ENCODE data around the gene HOGA1. TPM values are rescaled to one million over a fixed set of nuclear protein-coding genes. Genes with fewer than 3 reads are reported as not detected.

Gene HOGA1
- total and polyA plus RNA-seq, 2 of the 13 experiments (the other 11 are each of a cell fraction or from before 2014, with no cell fraction given) = 7.6 to 19.5 TPM

DNA sequence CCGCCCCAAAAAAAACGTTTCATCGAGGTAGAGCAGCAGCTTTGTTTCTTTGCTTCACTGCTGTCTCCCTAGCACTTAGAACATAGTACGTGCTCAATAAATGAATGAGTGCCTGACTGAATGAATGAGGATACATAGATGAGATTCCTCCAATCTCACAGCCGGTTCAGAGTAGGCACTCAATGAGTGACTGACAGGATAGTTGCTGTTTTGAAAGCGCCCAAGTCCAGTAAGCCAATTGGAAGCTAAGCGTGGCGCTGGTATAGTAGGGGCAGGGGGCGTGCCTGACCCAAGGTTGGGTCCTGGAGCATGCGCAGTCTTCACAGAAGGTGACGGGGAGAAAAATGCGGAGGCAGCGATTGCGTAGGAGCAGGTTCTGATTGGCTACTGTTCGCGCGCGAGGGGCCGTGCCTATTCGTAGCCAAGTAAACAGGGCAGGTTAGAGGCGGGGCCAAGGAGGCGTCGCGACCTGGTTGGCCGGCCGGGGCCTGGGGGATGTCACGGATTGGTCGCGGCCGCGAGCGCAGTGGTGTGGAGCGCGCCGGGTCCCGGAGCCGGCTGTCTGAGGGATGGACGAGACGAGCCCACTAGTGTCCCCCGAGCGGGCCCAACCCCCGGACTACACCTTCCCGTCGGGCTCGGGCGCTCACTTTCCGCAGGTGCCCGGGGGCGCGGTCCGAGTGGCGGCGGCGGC lies 56.1 kb downstream of the HOGA1 start, which contains the start of gene PI4K2A (continued):
- TF ChIP-seq, protein P1, sequence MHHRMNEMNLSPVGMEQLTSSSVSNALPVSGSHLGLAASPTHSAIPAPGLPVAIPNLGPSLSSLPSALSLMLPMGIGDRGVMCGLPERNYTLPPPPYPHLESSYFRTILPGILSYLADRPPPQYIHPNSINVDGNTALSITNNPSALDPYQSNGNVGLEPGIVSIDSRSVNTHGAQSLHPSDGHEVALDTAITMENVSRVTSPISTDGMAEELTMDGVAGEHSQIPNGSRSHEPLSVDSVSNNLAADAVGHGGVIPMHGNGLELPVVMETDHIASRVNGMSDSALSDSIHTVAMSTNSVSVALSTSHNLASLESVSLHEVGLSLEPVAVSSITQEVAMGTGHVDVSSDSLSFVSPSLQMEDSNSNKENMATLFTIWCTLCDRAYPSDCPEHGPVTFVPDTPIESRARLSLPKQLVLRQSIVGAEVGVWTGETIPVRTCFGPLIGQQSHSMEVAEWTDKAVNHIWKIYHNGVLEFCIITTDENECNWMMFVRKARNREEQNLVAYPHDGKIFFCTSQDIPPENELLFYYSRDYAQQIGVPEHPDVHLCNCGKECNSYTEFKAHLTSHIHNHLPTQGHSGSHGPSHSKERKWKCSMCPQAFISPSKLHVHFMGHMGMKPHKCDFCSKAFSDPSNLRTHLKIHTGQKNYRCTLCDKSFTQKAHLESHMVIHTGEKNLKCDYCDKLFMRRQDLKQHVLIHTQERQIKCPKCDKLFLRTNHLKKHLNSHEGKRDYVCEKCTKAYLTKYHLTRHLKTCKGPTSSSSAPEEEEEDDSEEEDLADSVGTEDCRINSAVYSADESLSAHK (CRISPR knock-in tag; IDR thresholded peaks at IDR 0.05; ENCODE audit: borderline replicate concordance) = no peak
- TF ChIP-seq HDAC2 (CRISPR knock-in tag; IDR thresholded peaks at IDR 0.05) (no peak), ZNF143 (CRISPR knock-in tag; IDR thresholded peaks at IDR 0.05) (no peak), RFX5 (IDR thresholded peaks at IDR 0.05; ENCODE audit: low read depth, low read length) (peak; percentile 89), ZNF567 (CRISPR knock-in tag; IDR thresholded peaks at IDR 0.05; ENCODE audit: borderline replicate concordance) (no peak), NR2F1 (CRISPR knock-in tag; IDR thresholded peaks at IDR 0.05) (no peak), KDM5B (CRISPR knock-in tag; IDR thresholded peaks at IDR 0.05; ENCODE audit: borderline replicate concordance) (no peak), ZNF235 (CRISPR knock-in tag; IDR thresholded peaks at IDR 0.05; ENCODE audit: borderline replicate concordance) (no peak), SOX6 (IDR thresholded peaks at IDR 0.05) (no peak), SOX6 (CRISPR knock-in tag; IDR thresholded peaks at IDR 0.05) (no peak), CSRNP1 (CRISPR knock-in tag; IDR thresholded peaks at IDR 0.05) (no peak), GABPA (IDR thresholded peaks at IDR 0.05; ENCODE audit: low read depth, low read length) (no peak), GABPA (CRISPR knock-in tag; IDR thresholded peaks at IDR 0.05; ENCODE audit: low read depth) (no peak), ZNF557 (CRISPR knock-in tag; IDR thresholded peaks at IDR 0.05) (no peak), TCF12 (IDR thresholded peaks at IDR 0.05) (no peak), TCF12 (CRISPR knock-in tag; IDR thresholded peaks at IDR 0.05) (no peak), ZNF691 (CRISPR knock-in tag; IDR thresholded peaks at IDR 0.05; ENCODE audit: borderline replicate concordance, low read depth) (0 out of 2 replicates have a peak, but pooled peaks have one; percentile 49), SIN3A (IDR thresholded peaks at IDR 0.05; ENCODE audit: borderline replicate concordance, low read depth, low read length) (peak; percentile 40), FOXJ3 (CRISPR knock-in tag; IDR thresholded peaks at IDR 0.05; ENCODE audit: borderline replicate concordance) (peak; percentile 53; the same call in 1 of the 2 replicates), ZHX1 (CRISPR knock-in tag; IDR thresholded peaks at IDR 0.05; ENCODE audit: low read depth) (no peak), ARHGAP35 (CRISPR knock-in tag; IDR thresholded peaks at IDR 0.05; ENCODE audit: borderline replicate concordance) (no peak)
- TF ChIP-seq, protein P2, sequence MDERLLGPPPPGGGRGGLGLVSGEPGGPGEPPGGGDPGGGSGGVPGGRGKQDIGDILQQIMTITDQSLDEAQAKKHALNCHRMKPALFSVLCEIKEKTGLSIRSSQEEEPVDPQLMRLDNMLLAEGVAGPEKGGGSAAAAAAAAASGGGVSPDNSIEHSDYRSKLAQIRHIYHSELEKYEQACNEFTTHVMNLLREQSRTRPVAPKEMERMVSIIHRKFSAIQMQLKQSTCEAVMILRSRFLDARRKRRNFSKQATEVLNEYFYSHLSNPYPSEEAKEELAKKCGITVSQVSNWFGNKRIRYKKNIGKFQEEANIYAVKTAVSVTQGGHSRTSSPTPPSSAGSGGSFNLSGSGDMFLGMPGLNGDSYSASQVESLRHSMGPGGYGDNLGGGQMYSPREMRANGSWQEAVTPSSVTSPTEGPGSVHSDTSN (CRISPR knock-in tag; IDR thresholded peaks at IDR 0.05) = peak; percentile 81

All from HepG2 (cell line).